C1 segment of cervical spinal cord (tissue), 14 donors: ENCODE results near the gene PWWP2A.
"Not testable (repeated sequence)": the region's sequence is repeated elsewhere in the genome, so short reads cannot be mapped to it uniquely, and the experiment has no call there.

Experiments used
- DNase-seq, 14 donors: peaks; one replicate each; lab custom pipeline; 2025; lab: John Stamatoyannopoulos, UW

Gene PWWP2A, protein sequence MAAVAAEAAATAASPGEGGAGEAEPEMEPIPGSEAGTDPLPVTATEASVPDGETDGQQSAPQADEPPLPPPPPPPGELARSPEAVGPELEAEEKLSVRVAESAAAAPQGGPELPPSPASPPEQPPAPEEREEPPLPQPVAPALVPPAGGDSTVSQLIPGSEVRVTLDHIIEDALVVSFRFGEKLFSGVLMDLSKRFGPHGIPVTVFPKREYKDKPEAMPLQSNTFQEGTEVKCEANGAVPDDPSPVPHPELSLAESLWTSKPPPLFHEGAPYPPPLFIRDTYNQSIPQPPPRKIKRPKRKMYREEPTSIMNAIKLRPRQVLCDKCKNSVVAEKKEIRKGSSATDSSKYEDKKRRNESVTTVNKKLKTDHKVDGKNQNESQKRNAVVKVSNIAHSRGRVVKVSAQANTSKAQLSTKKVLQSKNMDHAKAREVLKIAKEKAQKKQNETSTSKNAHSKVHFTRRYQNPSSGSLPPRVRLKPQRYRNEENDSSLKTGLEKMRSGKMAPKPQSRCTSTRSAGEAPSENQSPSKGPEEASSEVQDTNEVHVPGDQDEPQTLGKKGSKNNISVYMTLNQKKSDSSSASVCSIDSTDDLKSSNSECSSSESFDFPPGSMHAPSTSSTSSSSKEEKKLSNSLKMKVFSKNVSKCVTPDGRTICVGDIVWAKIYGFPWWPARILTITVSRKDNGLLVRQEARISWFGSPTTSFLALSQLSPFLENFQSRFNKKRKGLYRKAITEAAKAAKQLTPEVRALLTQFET

DNA sequence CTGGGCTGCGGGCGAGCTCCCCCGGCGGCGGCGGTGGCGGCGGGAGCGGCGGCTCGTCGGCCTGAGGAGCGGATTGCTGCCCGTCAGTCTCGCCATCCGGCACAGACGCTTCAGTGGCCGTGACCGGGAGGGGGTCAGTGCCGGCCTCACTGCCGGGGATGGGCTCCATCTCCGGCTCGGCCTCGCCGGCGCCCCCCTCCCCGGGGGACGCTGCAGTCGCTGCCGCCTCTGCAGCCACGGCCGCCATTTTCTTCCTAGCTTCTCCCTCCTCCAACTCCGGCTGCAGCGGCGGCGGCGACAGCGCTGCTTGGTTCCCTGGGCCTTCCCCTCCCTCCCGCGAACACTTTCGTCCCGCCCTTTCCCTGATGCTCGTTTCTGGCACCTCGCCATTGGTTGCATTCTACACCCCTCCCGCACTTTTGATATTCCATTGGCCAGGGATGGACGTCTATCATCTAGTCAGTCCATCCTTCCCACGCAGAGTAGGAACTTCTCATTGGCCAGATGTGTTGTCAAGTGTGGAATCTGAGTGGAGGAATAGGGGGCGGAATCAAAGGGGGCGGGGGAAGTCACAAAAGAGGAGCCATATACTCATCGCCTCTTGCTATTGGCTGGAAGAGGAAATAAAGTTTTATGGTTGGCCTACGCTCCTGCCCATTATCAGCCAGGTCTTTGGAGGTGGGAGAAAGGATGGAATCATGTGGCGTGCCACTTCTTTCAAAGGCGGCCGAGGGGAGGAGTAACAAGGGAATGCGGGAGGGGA is at the start of gene PWWP2A:
TSS of gene PWWP2A (minus strand) at position 309 of the 763 bp plus-strand sequence. CDS start at position 247, 62 bp downstream.
- DNase-seq: peak; percentile 91 to 100 (median 99)

DNA sequence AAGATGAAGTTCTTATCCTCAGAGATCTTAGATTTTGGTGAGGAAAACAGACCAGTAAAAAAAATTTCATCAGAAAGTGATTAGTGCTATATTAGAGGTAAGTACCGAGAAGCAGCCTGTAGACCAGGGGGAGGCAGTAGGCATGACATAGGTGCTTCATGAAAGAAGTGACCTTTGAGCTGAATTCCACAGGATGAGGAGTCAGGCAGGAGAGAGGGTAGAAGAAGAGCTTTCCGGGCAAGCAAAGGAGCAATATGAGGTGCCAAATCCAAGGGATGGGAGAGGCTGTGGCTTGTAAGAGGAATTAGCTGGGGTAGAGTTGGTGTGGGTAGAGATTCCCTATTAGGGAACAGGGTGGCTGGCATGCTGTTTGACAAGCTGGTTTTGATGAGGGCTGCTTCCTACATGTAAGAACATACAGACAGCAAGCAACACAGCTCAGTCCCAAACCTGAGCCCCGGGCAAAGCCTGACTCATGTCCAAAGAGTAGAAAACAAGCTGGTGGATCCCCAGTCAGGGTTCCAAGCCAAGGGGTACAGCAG is 48.4 kb upstream of the PWWP2A start:
- DNase-seq: no peak

DNA sequence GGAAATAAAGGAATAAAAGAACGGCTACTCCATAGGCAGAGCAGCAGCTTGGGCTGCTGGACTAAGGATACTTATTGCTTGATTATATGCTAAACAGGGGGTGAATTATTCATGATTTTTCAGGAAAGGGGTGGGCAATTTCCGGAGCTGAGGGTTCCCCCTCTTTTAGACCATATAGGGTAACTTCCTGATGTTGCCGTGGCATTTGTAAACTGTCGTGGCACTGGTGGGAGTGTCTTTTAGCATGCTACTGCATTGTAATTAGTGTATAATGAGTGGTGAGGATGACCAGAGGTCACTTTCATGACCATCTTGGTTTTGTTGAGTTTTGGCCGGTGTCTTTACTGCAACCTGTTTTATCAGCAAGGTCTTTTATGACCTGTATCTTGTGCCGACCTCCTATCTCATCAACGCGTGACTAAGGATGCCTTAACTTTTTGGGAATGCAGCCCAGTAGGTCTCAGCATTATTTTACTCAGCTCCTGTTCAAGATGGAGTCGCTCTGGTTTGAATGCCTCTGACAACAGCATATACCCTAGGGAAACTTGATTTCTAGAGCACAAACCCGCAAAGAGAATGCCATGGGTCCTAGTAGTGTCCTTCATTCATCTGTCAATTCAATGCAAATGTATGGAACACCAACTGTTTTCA is 47.8 kb upstream of the PWWP2A start:
- no peak for DNase-seq

DNA sequence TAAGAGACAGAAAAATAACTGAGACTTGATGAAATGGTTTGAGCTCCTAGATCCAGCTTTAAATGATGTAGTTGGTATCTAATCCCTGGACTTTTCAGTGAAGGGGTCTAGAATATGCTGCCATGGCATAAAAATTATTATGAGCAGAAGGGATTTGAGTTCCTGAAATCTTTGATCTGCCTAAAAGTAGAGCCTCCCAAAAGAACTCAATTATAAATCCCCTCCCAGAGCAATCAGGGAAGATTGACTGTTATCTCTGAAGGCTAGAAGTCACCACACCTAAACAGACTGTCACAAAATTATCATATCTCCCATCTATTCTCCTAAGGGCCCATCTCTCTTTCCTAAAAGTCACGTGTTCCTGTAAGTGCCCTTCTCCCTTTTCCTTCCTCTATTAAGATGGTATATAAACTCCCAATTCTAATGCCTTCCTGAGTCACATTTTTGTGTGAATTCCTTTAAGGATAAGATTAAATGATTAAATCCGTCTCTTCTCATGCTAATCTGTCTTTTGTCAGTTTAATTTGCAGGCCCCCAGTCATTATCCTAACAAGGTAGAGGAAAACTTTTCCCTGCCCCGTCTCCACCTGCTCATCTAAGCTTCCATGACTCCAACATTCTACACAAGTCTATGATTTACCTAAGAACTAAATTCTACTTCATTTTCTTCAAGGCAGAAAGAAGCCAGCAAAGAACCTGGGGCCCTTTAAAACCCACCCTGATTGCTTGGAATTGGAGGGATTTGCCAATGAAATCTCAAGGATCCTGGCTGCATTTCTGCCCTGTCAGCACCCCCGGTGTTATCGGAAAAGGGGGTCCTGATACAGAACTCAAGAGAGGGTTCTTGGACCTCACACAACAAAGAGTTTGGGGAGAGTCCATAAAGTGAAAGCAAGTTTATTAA is 47.1 kb upstream of the PWWP2A start:
- DNase-seq: no peak

DNA sequence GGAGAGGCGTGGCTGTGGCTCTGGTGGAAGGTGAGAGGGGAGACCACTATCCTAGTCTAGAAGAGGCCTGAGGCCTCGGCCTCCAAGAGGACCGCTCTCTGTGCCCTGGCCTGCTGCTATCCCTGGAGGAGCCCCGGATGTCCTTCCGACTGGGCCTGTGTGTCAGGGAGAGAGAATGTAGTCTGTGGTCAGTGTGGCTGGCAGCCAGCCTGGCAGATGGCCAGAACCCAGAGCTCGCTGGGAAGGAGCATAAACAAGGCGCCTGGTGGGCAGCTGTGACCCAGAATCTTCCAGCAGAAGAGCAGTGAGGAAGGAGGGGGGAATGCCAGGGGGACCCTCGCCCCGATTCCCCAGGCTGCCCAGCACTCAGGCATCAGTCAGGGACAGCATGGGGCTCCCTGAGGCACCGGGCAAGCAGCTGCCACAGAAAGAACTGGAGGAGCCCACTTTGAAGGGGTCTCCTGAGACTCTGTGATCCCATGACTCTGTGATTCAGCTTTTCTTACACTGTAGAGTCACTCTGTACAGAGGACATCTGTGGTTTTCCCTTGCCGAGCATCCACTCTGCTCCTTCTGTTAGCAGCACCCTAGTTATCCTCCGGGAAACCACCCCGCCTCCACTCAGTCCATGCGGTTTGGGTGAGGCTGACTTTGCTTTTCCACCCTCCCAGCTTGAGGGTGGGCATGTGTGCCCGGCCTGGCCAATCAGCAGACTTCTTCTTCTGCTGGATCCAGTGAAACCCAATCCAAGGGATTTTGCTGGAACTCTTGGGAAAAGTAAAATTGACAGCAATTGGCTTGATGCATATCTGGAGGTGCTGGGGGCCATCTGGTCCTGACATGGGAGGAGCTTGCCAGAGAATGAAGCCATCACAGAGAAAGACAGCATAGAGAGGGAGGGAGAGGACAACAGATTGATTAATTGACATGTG is 46.2 kb upstream of the PWWP2A start:
- peak; percentile 39 to 98 (median 83) for DNase-seq

DNA sequence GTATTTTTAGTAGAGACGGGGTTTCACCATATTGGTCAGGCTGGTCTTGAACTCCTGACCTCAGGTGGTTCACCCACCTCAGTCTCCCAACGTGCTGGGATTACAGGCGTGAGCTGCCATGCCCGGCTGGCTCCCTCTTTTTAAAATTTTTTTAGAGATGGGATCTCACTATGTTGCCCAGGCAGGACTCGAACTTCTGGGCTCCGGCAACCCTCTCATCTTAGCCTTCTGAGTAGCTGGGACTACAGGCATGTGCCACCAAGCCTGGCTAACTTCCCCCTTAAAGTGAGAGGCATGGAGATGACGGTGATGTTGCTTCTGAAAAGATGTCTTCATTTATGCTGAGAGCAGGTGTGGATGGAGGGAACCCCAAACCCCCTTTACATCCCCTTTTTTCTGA is 43.7 kb upstream of the PWWP2A start:
- DNase-seq: no peak

DNA sequence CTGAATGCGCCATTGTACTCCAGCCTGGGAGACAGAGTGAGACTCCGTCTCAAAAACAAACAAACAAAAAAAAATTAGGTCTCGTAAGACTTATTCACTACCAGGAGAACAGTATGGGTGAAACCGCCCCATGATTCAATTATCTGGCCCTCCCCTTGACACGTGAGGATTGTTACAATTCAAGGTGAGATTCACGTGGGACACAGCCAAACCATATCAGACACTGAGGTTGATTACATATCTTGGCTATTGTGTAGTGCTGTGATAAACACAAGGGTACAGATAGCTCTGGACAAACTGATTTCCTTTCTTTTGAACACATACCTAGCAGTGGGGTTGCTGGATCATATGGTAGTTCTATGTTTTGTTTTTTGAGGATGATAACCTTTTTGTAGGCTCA is 42.4 kb upstream of the PWWP2A start:
- DNase-seq: no peak

DNA sequence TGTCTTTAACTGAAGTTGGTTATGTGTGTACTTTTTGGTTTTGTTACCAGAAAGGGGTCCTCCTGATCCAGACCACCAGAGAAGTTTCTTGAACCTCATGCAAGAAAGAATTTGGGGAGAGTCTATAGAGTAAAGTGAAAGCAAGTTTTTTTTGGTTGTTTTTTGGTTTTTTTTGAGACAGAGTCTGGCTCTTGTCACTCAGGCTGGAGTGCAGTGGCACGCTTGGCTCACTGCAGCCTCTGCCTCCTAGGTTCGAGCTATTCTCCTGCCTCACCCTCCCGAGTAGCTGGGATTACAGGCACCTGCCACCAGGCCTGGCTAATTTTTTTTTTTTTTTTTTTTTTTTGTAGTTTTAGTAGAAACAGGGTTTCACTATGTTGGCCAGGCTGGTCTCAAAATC is 41.6 kb upstream of the PWWP2A start:
- DNase-seq: not testable (repeated sequence)

DNA sequence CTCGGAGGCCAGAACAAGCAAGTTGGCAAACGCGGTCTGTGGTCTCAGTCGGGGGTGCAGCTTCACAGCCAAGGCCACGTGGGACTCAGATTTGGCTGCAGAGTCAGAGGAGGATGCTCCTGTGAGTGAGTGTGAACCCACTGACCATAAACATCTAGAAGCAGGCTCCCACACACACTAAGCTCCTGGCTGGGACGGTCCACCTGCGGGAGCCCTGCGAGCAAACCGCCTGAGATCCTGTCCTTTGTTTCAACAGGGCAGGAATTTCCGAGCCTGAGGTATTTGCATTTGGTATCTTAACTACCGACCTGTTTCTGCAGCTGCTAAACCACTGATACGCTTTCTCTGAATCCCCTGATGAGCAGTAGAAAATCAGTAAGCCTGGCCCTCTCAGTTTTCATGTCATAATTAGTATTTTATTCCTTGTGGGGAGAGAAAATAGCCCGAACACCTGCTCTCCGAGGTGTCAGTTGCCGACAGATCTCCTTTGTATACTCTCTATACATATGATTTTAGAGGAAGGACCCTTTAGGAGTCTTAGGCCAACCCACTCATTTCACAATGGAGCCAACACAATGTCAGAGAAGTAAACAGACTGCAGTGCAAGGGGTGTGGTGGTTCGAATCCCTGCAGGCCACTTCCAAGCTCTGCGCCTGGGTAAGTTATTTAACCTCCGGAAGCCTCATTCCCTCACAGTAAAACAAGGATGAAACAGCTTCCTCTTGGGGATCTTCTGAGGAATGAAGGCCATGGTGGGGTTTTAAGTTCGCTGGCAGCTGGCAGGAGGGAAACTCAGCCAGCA is 40.9 kb upstream of the PWWP2A start:
- peak in 2 of 14 donors; percentile 8 to 68 for DNase-seq

DNA sequence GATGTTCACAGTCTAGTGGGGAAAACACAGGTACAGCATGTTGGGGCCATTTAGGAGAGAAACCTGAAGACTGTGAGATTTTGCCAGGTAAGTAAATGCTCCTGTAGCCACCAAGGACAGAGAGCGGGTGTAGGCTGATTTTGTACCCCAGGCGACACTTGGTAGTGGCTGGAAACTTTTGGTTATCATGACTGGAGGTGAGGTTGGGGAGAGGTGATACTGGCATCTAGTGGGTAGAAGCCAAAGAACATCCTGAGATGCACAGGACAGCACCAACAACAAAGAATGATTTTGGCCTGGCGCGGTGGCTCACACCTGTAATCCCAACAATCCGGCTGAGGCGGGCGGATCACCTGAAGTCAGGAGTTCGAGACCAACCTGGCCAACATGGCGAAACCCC is 38.8 kb upstream of the PWWP2A start:
- DNase-seq: no peak

DNA sequence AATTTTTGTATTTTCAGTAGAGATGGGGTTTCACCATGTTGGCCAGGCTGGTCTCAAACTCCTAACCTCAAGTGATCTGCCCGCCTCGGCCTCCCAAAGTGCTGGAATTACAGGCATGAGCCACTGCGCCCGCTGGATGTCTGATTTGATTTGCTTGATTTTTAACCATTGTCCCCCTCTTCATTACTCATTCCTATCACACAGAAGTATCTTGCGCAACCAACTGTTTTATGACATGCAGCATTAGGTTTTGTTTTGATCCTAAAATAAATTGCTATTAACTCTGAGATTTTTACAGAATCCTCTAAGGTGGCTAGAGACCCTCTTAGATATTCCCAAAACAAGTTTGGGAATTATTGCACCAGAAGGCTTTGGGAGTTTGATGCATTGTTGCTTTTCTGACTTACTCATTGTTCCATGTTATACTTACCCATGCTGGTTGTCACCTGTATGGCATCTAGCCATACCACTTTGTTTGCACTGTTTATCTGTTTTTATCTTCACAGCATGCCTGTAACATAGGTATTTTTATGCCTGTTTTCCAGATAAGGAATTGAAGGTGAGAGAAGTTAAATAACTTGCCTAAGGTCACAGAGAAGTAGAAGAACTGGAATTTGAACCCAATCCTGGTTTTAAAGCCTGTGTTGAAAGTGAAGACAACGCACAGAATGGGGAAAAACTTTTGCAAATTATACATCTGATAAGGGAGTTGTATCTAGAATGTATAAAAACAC is 35.9 kb upstream of the PWWP2A start:
- no peak for DNase-seq

DNA sequence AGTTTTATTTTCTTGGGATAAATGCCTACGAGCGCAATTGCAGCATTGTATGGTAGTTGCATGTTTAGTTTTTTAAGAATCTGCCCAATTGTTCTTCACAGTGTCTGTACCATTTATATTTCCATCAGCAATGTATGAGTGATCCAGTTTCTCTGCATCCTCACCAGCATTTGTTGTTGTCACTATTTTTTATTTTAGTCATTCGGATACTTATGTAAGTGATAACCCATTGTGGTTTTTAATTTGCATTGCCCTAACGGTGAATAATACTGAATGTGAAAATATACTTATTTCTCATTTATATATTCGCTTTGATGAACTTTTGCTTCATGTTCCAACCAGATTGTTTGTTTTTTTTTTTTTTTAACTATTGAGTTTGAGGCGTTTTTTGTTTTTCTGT is 33.7 kb upstream of the PWWP2A start:
- no peak for DNase-seq

DNA sequence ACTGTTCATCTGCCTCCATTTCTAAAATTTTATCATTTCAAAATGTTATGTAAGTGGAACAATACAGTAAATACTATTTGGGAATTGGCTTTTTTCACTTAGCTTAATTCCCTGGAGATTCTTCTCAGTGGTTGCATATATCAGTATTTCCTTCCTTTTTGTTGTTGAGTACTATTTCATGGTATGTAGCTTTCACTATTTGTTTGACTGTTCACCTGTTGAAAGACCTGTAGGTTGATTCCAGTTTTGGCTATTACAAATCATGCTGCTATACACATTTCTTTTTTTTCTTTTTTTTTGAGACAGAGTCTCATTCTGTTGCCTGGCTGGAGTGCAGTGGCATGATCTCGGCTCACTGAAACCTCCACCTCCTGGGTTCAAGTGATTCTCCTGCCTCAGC is 33.0 kb upstream of the PWWP2A start:
- DNase-seq: no peak

DNA sequence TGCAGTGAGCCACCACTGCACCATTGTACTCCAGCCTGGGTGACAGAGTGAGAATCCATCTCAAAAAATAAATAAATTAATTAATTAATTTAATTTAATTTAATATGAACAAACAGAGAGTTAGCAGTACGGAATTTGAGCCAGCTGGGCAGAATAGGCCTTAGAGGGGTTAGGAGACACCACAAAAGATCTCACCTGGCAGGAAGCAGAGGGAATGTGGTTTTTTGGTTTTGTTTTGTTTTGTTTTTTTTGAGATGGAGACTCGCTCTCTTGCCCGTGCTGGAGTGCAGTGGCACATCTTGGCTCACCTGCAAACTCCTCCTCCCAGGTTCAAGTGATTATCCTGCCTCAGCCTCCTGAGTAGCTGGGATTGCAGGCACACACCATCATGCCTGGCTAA is 31.8 kb upstream of the PWWP2A start:
- DNase-seq: no peak

DNA sequence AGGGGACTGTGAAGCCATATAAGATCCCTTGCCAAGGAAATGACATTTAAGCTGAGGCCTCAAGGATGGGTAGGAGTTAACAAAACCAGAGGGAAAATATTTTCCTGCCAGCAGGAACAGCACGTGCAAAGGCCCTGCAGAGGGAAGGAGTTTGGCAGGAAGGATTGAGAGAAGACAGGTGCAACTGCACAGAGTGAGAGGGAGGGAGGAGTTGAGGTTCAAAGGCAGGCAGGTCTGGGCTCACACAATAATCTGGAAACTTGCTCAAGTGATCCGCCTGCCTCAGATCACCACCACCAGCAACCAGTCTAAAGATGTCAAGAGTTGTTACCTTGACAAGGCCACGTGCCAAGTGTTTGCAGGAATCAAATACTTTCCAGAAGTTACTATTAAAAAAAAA is 31.1 kb upstream of the PWWP2A start:
- DNase-seq: no peak

DNA sequence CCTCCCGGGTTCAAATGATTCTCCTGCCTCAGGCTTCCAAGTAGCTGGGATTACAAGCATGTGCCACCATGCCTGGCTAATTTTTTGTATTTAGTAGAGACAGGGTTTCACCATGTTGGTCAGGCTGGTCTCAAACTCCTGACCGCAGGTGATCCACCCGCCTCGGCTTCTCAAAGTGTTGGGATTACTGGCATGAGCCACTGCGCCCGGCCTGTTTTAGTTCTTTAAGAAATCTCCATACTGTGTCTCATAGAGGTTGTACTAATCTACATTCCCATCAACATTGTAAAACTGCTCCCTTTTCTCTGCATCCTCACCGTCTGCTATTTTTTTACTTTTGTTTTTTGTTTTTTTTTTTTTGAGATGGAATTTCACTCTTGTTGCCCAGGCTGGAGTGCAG is 25.2 kb upstream of the PWWP2A start:
- not testable (repeated sequence) for DNase-seq

DNA sequence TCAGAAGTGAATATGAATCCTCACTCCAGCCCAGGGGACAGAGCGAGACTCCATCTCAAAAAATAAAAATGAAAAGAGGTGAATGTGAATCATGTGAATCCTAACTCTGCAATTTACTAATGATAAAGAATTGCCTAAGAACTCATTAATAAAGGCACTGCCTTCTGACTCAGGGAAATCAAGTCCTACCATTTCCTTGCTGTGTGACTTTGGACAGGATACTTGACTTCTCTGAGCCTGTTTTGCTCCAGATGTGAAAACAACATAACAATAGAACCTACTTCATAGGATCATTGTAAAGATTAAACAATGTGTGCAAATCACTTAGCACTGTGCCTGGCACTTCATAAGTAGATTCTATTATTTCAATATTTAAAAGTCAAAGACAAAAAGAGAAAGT is 15.1 kb upstream of the PWWP2A start:
- DNase-seq: no peak

DNA sequence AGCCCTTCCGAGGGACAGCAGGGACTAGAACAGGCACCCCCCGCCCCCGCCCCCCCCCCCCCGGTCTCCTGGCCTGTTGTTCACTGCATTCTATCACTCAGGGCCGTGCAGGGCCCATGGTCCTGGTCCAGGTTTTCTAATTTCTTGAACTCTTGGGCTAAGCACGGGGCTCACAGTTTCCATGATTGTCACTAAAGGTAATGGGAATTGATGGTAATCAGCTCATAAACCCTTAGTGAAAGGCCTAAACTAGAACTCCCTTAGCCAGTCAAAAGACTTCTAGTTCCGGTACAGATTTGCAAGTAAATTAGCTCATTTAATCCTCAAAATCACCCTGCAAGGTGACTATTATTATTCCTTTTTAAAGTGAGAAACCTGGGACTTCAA is 14.7 kb upstream of the PWWP2A start:
- DNase-seq: no peak
